Measurements from ENCODE around the gene FAU. TPM values are rescaled to one million over a fixed set of nuclear protein-coding genes. Genes with fewer than 3 reads are reported as not detected.

FAU gene
- total and polyA plus RNA-seq, 9 of the 15 experiments (the other 6 are each of a cell fraction or from before 2014, with no cell fraction given), result 433 to 1,827 (median 942) TPM

GRCh38 chr11:65117206-65118096 is 4.5 kb downstream of the FAU start, which contains the start of gene ZNHIT2 (continued):
- TF ChIP-seq GABPB1 (CRISPR knock-in tag; IDR thresholded peaks at IDR 0.05) (peak; percentile 98), TARDBP (IDR thresholded peaks at IDR 0.05) (no peak), ATF4 (CRISPR knock-in tag; IDR thresholded peaks at IDR 0.05) (0 out of 2 replicates have a peak, but pooled peaks have one; percentile 45), TBL1XR1 (IDR thresholded peaks at IDR 0.05; ENCODE audit: low read length in 2 of 2) (peak in 1 of 2 experiments; percentile 44; a peak in 2 of 4 replicates), CHCHD3 (CRISPR knock-in tag; IDR thresholded peaks at IDR 0.05) (no peak), ZNF766 (CRISPR knock-in tag; conservative IDR thresholded peaks at IDR 0.05) (no peak), MLX (CRISPR knock-in tag; conservative IDR thresholded peaks at IDR 0.05) (peak in 1 of 2 experiments; percentile 80; a peak in 1 of 4 replicates), MTA1 (IDR thresholded peaks at IDR 0.05; ENCODE audit: borderline replicate concordance) (peak; percentile 96), DNMT1 (IDR thresholded peaks at IDR 0.05) (peak; percentile 77; the same call in 1 of the 2 replicates), ZMIZ1 (IDR thresholded peaks at IDR 0.05; ENCODE audit: low read depth in 2 of 2, low read length in 2 of 2) (no peak), PHB (CRISPR knock-in tag; IDR thresholded peaks at IDR 0.05) (no peak), THRA (IDR thresholded peaks at IDR 0.05) (no peak), YY1 (IDR thresholded peaks at IDR 0.05; ENCODE audit: borderline replicate concordance in 1 of 3, control insufficient read depth in 1 of 3, extremely low read depth in 1 of 3, insufficient read depth in 3 of 3, insufficient read length in 1 of 3, insufficient replicate concordance in 2 of 3, low read depth in 1 of 3, low read length in 2 of 3) (peak in 1 of 3 experiments; percentile 57), E2F1 (CRISPR knock-in tag; IDR thresholded peaks at IDR 0.05) (peak; percentile 77; the same call in 1 of the 2 replicates), STAG1 (CRISPR knock-in tag; IDR thresholded peaks at IDR 0.05; ENCODE audit: borderline replicate concordance) (peak; percentile 74; the same call in 1 of the 2 replicates), NCOR1 (IDR thresholded peaks at IDR 0.05) (peak; percentile 28), KLF13 (tag; IDR thresholded peaks at IDR 0.05; ENCODE audit: borderline replicate concordance, low read depth) (no peak), KAT7 (CRISPR knock-in tag; IDR thresholded peaks at IDR 0.05; ENCODE audit: borderline replicate concordance) (peak; percentile 78)
